PFSK-1 (cell line): ENCODE data around the gene EXOC4.

Source experiments
- FOXP2 ChIP-seq: optimal IDR thresholded peaks from 2 replicates; pipeline ENCODE3; 2011; ENCODE audit warnings: borderline replicate concordance, control low read depth, inconsistent platforms; ENCODE audit not compliant: insufficient read depth; ENCODE audit errors: extremely low read length, extremely low read depth
- POLR2AphosphoS5 ChIP-seq: IDR thresholded peaks from 2 replicates; pipeline ENCODE4 v1.6.1; 2012; ENCODE audit warnings: low read depth, mild to moderate bottlenecking, control low read depth, low read length, moderate library complexity
- SIN3A ChIP-seq: IDR thresholded peaks from 2 replicates; pipeline ENCODE4 v1.6.1; 2012; ENCODE audit warnings: mild to moderate bottlenecking, low read length, moderate library complexity, borderline replicate concordance; ENCODE audit not compliant: insufficient read depth
- TAF1 ChIP-seq: IDR thresholded peaks from 2 replicates; pipeline ENCODE4 v1.6.1; 2012; ENCODE audit warnings: low read length, control low read depth, borderline replicate concordance; ENCODE audit not compliant: insufficient read depth
- TF ChIP-seq, protein P1 (sequence below), 2 experiments: IDR thresholded peaks; 2 replicates each; pipeline versions ENCODE4 v1.6.1 to v1.8.0; 2011 to 2012; ENCODE audit warnings: low read depth in 2 of 2, low read length in 2 of 2, control low read depth in 1 of 2, inconsistent platforms in 1 of 2, mild to moderate bottlenecking in 1 of 2, moderate library complexity in 1 of 2; ENCODE audit not compliant: insufficient read depth in 1 of 2

EXOC4 gene

DNA sequence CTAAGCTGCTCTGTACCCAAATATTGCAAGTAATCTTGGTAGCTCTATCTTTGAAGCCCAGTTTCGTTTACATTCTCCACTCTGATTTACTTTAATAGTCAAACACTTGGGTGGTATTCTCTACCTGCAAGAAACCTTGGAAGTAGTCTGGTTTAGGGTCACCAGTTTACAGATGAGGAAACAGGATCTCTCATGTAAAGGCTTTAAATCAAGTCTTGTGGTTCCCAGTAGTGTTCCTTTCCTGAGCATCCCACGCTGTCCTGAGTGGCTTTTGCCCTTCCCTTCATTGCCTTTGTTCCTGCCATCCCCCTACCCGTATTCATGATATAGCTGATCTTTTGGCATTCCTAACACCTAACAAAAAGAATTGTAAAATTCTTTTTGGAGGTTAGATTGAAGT, 20.3 kb downstream of the EXOC4 start:
- TF ChIP-seq POLR2AphosphoS5 (no peak), FOXP2 (no peak), SIN3A (no peak), TAF1 (no peak)
- TF ChIP-seq, protein P1, sequence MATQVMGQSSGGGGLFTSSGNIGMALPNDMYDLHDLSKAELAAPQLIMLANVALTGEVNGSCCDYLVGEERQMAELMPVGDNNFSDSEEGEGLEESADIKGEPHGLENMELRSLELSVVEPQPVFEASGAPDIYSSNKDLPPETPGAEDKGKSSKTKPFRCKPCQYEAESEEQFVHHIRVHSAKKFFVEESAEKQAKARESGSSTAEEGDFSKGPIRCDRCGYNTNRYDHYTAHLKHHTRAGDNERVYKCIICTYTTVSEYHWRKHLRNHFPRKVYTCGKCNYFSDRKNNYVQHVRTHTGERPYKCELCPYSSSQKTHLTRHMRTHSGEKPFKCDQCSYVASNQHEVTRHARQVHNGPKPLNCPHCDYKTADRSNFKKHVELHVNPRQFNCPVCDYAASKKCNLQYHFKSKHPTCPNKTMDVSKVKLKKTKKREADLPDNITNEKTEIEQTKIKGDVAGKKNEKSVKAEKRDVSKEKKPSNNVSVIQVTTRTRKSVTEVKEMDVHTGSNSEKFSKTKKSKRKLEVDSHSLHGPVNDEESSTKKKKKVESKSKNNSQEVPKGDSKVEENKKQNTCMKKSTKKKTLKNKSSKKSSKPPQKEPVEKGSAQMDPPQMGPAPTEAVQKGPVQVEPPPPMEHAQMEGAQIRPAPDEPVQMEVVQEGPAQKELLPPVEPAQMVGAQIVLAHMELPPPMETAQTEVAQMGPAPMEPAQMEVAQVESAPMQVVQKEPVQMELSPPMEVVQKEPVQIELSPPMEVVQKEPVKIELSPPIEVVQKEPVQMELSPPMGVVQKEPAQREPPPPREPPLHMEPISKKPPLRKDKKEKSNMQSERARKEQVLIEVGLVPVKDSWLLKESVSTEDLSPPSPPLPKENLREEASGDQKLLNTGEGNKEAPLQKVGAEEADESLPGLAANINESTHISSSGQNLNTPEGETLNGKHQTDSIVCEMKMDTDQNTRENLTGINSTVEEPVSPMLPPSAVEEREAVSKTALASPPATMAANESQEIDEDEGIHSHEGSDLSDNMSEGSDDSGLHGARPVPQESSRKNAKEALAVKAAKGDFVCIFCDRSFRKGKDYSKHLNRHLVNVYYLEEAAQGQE (IDR thresholded peaks at IDR 0.05; ENCODE audit: insufficient read depth in 1 of 2, low read depth in 2 of 2, low read length in 2 of 2): no peak

DNA sequence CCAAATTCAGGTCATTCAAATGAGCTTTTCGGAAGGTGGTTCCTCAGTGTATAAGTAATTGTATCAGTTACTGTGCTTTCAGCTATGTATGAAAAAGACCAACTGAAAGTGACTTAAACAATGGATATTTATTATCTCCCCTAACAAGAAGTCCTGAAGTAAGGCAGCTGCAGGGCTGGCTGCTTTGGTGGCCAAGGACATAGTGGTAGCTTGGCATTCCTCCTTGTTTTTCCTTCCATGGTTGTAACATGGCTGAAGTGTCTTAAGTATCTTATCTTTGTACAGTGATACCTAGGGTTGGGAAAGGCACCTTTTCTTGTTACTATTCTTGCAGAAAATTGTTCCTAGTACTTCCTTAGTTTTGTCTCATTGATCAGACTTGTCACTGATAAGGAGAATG, 21.4 kb downstream of the EXOC4 start:
- TF ChIP-seq FOXP2 (no peak), SIN3A (no peak), POLR2AphosphoS5 (no peak), TAF1 (no peak)
- TF ChIP-seq, protein P1 (IDR thresholded peaks at IDR 0.05; ENCODE audit: insufficient read depth in 1 of 2, low read depth in 2 of 2, low read length in 2 of 2): no peak

DNA sequence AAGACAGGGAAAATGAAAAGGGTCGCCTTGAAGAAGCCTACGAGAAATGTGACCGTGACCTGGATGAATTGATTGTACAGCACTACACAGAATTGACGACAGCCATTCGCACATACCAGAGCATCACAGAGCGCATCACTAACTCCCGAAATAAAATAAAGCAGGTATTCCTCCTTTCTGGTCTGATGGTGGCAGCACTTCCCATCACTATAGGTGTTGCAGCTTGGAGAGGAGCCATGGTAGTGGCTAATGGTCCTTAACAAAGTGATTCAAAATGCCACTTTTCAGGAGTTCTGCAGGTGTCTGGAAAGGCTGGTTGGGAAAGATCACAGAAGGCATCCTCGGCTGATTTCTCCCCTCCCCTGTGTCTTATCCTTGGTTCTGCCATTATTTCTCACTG, 22.1 kb downstream of the EXOC4 start:
- TF ChIP-seq, protein P1 (IDR thresholded peaks at IDR 0.05; ENCODE audit: insufficient read depth in 1 of 2, low read depth in 2 of 2, low read length in 2 of 2): no peak
- TF ChIP-seq FOXP2: no peak
- no peak for TF ChIP-seq SIN3A
- no peak for TF ChIP-seq POLR2AphosphoS5
- no peak for TF ChIP-seq TAF1

DNA sequence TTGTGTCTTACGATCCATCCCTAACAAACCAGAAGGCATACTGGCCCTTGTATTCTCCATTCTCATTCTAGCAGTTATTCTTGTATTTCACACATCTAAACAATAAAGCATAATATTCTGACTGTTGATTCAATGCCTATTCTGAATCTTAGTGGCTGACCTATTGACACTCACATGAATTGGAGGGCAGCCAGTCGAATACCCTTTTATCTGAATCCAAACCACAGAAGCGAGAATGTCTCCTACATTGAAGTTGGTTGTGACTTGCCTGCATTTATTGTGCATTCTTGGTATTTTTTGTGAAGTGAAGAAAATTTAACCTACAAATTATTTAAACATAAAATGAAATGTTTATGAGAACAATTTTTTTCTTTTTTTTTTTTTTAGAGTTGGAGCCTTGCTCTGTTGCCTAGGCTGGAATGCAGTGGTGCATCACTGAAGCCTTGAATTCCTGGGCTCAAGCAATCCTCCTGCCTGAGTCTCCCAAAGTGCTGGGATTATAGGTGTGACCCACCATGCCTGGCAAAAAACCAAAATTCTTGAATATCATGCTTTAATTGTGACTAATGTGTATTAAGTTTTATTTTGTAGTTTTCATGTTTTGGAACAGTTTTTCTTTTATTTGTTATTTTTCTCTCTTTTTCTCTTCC, 22.7 kb downstream of the EXOC4 start:
- TF ChIP-seq, protein P1 (IDR thresholded peaks at IDR 0.05; ENCODE audit: insufficient read depth in 1 of 2, low read depth in 2 of 2, low read length in 2 of 2): no peak
- no peak for TF ChIP-seq SIN3A
- no peak for TF ChIP-seq POLR2AphosphoS5
- no peak for TF ChIP-seq TAF1
- TF ChIP-seq FOXP2: no peak

DNA sequence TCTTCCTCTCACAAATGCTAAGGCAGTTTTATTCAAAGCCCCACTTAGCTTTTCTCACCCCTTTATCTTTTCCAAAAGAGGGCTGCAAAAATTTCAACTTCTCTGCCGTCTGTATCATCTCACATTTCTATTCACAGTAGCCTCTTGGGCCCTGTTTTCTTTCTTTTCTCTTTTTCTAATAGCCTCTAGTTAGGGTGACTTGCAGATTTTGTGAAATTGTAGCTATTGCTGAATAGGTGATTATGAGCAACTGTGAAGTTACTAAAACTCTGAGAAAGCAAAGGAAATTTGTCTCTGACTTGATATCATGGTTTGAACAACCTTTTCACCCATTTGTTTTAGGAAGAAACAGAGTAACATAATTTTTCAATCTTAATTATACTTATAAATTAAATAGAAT, 29.2 kb downstream of the EXOC4 start:
- TF ChIP-seq TAF1: no peak
- TF ChIP-seq SIN3A: no peak
- no peak for TF ChIP-seq FOXP2
- TF ChIP-seq POLR2AphosphoS5: no peak
- TF ChIP-seq, protein P1 (IDR thresholded peaks at IDR 0.05; ENCODE audit: insufficient read depth in 1 of 2, low read depth in 2 of 2, low read length in 2 of 2): no peak
